Prostate gland (tissue), 2 donors: ENCODE data around the gene MLANA. TPM values are rescaled to one million over a fixed set of nuclear protein-coding genes. Genes with fewer than 3 reads are reported as not detected.

Source experiments
- total RNA-seq, 2 donors: library from RNA; depleted of rRNA; stranded (reverse); fragments of >200 nt; gene quantifications; one replicate each; pipeline ENCODE4 v1.1.0, GENCODE V29; 2016

The MLANA gene
- total RNA-seq, 2 donors from 2014 or later, result not detected

Other genes starting within 250 kb of the MLANA start
- 10 to 100 TPM; 21.7 to 24.7 TPM for gene ERMP1, start 57.8 kb upstream of the MLANA start, total RNA-seq
- gene RANBP6, start 124.7 kb downstream of the MLANA start, total RNA-seq, result 10 to 100 TPM; 10.3 to 15.9 TPM